PC-9 (cell line): ENCODE measurements around the gene XPO6.

Experiments used
- CTCF ChIP-seq: fragments of 200-600 bp; sonication (generic); conservative IDR thresholded peaks from 2 replicates; pipeline ENCODE4 v1.6.1; 2017; ENCODE audit warnings: mixed run types, antibody characterized with exemption, mild to moderate bottlenecking, moderate library complexity
- EZH2 ChIP-seq: fragments of 200-600 bp; sonication (generic); IDR thresholded peaks from 2 replicates; pipeline ENCODE4 v1.8.0; 2017; ENCODE audit warnings: antibody characterized with exemption, low read depth

- TF ChIP-seq CTCF (no peak), EZH2 (no peak)
Measured at GRCh38 chr16:28149011-28149888, 62.5 kb downstream of the XPO6 start.
